ENCODE data around the gene MACROH2A1.

GRCh38 chr5:135359374-135360165, 39.5 kb downstream of the MACROH2A1 start:
- TF ChIP-seq EZH2 (IDR thresholded peaks at IDR 0.05; ENCODE audit: insufficient read depth, poor library complexity, severe bottlenecking) = no peak
- TF ChIP-seq EZH2phosphoT487 (IDR thresholded peaks at IDR 0.05; ENCODE audit: insufficient read depth, low read depth) = no peak
